Measurements from ENCODE around the gene LMBRD1. TPM values are rescaled to one million over a fixed set of nuclear protein-coding genes. Genes with fewer than 3 reads are reported as not detected.

The LMBRD1 gene
- total and polyA plus RNA-seq, 2 of the 13 experiments (the other 11 are each of a cell fraction or from before 2014, with no cell fraction given) = 18.9 to 21.5 TPM

DNA sequence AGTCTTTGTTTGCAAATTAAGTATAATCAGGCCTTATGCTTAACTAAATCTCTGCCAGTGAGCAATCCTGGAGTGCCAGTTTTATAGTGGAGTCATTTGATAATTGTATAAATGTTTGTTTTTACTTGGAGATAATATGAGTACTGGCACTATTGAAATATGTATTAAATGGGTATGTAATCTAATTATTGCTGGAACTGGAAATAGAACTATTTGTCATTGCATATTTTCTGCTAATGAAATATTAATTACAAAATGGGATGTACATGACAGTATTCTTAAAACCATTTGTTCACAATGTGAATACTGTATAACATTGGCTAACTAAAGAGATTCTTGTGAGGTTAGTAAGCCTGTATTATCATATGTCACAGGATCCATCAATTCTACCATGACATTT lies 20.5 kb upstream of the LMBRD1 start (continued):
- TF ChIP-seq, protein P1, sequence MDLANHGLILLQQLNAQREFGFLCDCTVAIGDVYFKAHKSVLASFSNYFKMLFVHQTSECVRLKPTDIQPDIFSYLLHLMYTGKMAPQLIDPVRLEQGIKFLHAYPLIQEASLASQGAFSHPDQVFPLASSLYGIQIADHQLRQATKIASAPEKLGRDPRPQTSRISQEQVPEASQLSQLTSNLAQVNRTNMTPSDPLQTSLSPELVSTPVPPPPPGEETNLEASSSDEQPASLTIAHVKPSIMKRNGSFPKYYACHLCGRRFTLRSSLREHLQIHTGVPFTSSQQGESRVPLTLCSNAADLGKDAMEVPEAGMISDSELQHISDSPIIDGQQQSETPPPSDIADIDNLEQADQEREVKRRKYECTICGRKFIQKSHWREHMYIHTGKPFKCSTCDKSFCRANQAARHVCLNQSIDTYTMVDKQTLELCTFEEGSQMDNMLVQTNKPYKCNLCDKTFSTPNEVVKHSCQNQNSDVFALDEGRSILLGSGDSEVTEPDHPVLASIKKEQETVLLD (CRISPR knock-in tag; IDR thresholded peaks at IDR 0.05; ENCODE audit: low read depth) = no peak
- TF ChIP-seq MYNN (CRISPR knock-in tag; IDR thresholded peaks at IDR 0.05; ENCODE audit: low read depth) (no peak), HMGA1 (CRISPR knock-in tag; conservative IDR thresholded peaks at IDR 0.05) (no peak), RFXAP (CRISPR knock-in tag; IDR thresholded peaks at IDR 0.05; ENCODE audit: borderline replicate concordance) (no peak), ZNF558 (CRISPR knock-in tag; IDR thresholded peaks at IDR 0.05; ENCODE audit: borderline replicate concordance) (no peak)

- FAIRE-seq = no peak
- POLR2A ChIA-PET = no interaction called here
These were observed 19.8 kb upstream of the LMBRD1 start for GRCh38 chr6:69816569-69816968.

More at GRCh38 chr6:69816569-69816968, 19.8 kb upstream of the LMBRD1 start:
- intact Hi-C loops (cut with micrococcal nuclease; ENCODE audit: unreplicated experiment) = no loop called here
- BruUV-seq (replicated peaks) = no TSS peak
- Histone ChIP-seq H3K9ac (ENCODE audit: insufficient read depth, low read depth, low read length) (no peak overlapping the region), H2AFZ (ENCODE audit: low read length) (no peak overlapping the region), H4K20me1 (ENCODE audit: insufficient read depth, low read length) (no peaks in the 10 kb centered on the region), H3K36me3 (replicated peaks in 1 of 2; ENCODE audit: control insufficient read depth in 1 of 2, insufficient read depth in 2 of 2, low read length in 2 of 2) (no peaks in the 10 kb centered on the region), H3K79me2 (ENCODE audit: insufficient read depth, low read length) (no peaks in the 10 kb centered on the region), H3K27me3 (ENCODE audit: control insufficient read depth in 1 of 2, insufficient read depth in 2 of 2, low read length in 2 of 2) (no peaks in the 10 kb centered on the region), H3K9me3 (ENCODE audit: low read length) (no peaks in the 10 kb centered on the region), H3K4me2 (ENCODE audit: low read depth, low read length) (no peak overlapping the region), H3K4me1 (ENCODE audit: insufficient read depth, low read length) (0 out of 2 replicates have a peak, but pooled peaks cover 5% of the 10 kb centered on the region), H3K4me3 (replicated peaks in 1 of 3; ENCODE audit: insufficient read depth in 1 of 3, low read depth in 2 of 3, low read length in 3 of 3) (no peak overlapping the region), H3K27ac (ENCODE audit: extremely low read length, insufficient read depth, low read length) (no peak overlapping the region)
- WGBS (ENCODE audit: low lambda C conversion rate) = 48% methylated on average over 3 of the region's 3 CpGs
- TF ChIP-seq, protein P2, sequence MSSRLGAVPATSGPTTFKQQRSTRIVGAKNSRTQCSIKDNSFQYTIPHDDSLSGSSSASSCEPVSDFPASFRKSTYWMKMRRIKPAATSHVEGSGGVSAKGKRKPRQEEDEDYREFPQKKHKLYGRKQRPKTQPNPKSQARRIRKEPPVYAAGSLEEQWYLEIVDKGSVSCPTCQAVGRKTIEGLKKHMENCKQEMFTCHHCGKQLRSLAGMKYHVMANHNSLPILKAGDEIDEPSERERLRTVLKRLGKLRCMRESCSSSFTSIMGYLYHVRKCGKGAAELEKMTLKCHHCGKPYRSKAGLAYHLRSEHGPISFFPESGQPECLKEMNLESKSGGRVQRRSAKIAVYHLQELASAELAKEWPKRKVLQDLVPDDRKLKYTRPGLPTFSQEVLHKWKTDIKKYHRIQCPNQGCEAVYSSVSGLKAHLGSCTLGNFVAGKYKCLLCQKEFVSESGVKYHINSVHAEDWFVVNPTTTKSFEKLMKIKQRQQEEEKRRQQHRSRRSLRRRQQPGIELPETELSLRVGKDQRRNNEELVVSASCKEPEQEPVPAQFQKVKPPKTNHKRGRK (CRISPR knock-in tag; IDR thresholded peaks at IDR 0.05) = no peak
- in situ Hi-C loops (cut with HindIII; ENCODE audit: extremely low pct_ligation_motif_present, low pct_unique_long_range_greater_than_20kb) = no loop called here
- CTCF ChIA-PET (ENCODE audit: low intra/inter-chr PET ratio, low total read pairs) = no interaction called here
- DNase-seq (ENCODE audit: low spot score) = no peak
- ATAC-seq = no peak

All from HepG2 (cell line).